HG02973 (cell line): ENCODE data around the gene HK2.

Source experiments
- ATAC-seq: cut with Tn5 transposase; IDR thresholded peaks from one replicate; pipeline ENCODE4 v1.9.1; 2021; ENCODE audit warnings: moderate library complexity; ENCODE audit not compliant: unreplicated experiment

The HK2 gene

GRCh38 chr2:74856599-74856998 is 22.7 kb downstream of the HK2 start:
- ATAC-seq: no peak

- ATAC-seq: no peak
Observed at GRCh38 chr2:74857215-74857614, 23.3 kb downstream of the HK2 start.

- no peak for ATAC-seq
Observed at GRCh38 chr2:74857725-74858124, 23.8 kb downstream of the HK2 start.

- ATAC-seq: no peak
Observed at GRCh38 chr2:74858281-74858680, 24.4 kb downstream of the HK2 start.

- no peak for ATAC-seq
Observed at GRCh38 chr2:74860079-74860478, 26.2 kb downstream of the HK2 start.

- no peak for ATAC-seq
Observed at GRCh38 chr2:74860521-74860920, 26.6 kb downstream of the HK2 start.

GRCh38 chr2:74861531-74861930 is 27.6 kb downstream of the HK2 start:
- ATAC-seq: no peak

- ATAC-seq: no peak
Observed at GRCh38 chr2:74862020-74862964, 28.4 kb downstream of the HK2 start.

- ATAC-seq: no peak
Observed at GRCh38 chr2:74863802-74864248, 29.9 kb downstream of the HK2 start.

GRCh38 chr2:74864728-74865722 is 31.1 kb downstream of the HK2 start:
- ATAC-seq: no peak

- ATAC-seq: no peak
Observed at GRCh38 chr2:74865770-74866674, 32.1 kb downstream of the HK2 start.

- ATAC-seq: no peak
Observed at GRCh38 chr2:74867841-74868658, 34.1 kb downstream of the HK2 start.

GRCh38 chr2:74869517-74869916 is 35.6 kb downstream of the HK2 start:
- ATAC-seq: no peak

GRCh38 chr2:74870951-74871350 is 37.0 kb downstream of the HK2 start:
- no peak for ATAC-seq

GRCh38 chr2:74871414-74871813 is 37.5 kb downstream of the HK2 start:
- no peak for ATAC-seq

GRCh38 chr2:74872389-74872836 is 38.5 kb downstream of the HK2 start:
- ATAC-seq: no peak

GRCh38 chr2:74873012-74873665 is 39.2 kb downstream of the HK2 start:
- no peak for ATAC-seq

GRCh38 chr2:74873678-74874640 is 40.0 kb downstream of the HK2 start:
- ATAC-seq: no peak
